HepG2 (cell line): ENCODE measurements around the gene JMJD8. TPM values are rescaled to one million over a fixed set of nuclear protein-coding genes. Genes with fewer than 3 reads are reported as not detected.

ENCODE experiments used
- BRD4 ChIP-seq: sonication (generic); formaldehyde crosslinking; IDR thresholded peaks from 2 replicates; pipeline ENCODE4 v1.4.0; 2020; ENCODE audit warnings: missing genetic modification reagents
- FOXK1 ChIP-seq: sonication (generic); formaldehyde crosslinking; IDR thresholded peaks from 2 replicates; pipeline ENCODE4 v1.4.0; 2020; ENCODE audit warnings: low read depth, missing genetic modification reagents, borderline replicate concordance
- MEF2D ChIP-seq: sonication (generic); formaldehyde crosslinking; IDR thresholded peaks from 2 replicates; pipeline ENCODE4 v1.5.1; 2020; ENCODE audit warnings: mild to moderate bottlenecking, missing genetic modification reagents
- MXD3 ChIP-seq: IDR thresholded peaks from 2 replicates; pipeline ENCODE4 v1.6.1; 2016; ENCODE audit warnings: mild to moderate bottlenecking, missing biosample characterization, missing genetic modification reagents
- NR0B2 ChIP-seq: sonication (generic); formaldehyde crosslinking; IDR thresholded peaks from 2 replicates; pipeline ENCODE4 v1.4.0; 2020; ENCODE audit warnings: mild to moderate bottlenecking, missing genetic modification reagents
- PHF20 ChIP-seq: sonication (generic); formaldehyde crosslinking; IDR thresholded peaks from 2 replicates; pipeline ENCODE4 v1.5.0; 2020; ENCODE audit warnings: mild to moderate bottlenecking, missing genetic modification reagents
- SIX4 ChIP-seq: sonication (generic); formaldehyde crosslinking; IDR thresholded peaks from 2 replicates; pipeline ENCODE4 v1.4.0; 2020; ENCODE audit warnings: missing genetic modification reagents
- SNAPC4 ChIP-seq: sonication (generic); formaldehyde crosslinking; IDR thresholded peaks from 2 replicates; pipeline ENCODE4 v1.4.0; 2020; ENCODE audit warnings: mild to moderate bottlenecking, missing genetic modification reagents
- TSC22D2 ChIP-seq: sonication (generic); formaldehyde crosslinking; IDR thresholded peaks from 2 replicates; pipeline ENCODE4 v1.5.1; 2020; ENCODE audit warnings: missing genetic modification reagents, mild to moderate bottlenecking, borderline replicate concordance
- ZFP90 ChIP-seq: sonication (generic); formaldehyde crosslinking; IDR thresholded peaks from 2 replicates; pipeline ENCODE4 v1.8.0; 2022; ENCODE audit warnings: missing genetic modification reagents, mild to moderate bottlenecking, inconsistent platforms, borderline replicate concordance
- ZNF30 ChIP-seq: sonication (generic); formaldehyde crosslinking; IDR thresholded peaks from 2 replicates; pipeline ENCODE4 v1.5.0; 2020; ENCODE audit warnings: mild to moderate bottlenecking, missing genetic modification reagents
- ZNF510 ChIP-seq: sonication (generic); formaldehyde crosslinking; IDR thresholded peaks from 2 replicates; pipeline ENCODE4 v1.4.0; 2020; ENCODE audit warnings: low read depth, mild to moderate bottlenecking, missing genetic modification reagents
- ZNF687 ChIP-seq: sonication (generic); formaldehyde crosslinking; IDR thresholded peaks from 2 replicates; pipeline ENCODE4 v1.5.1; 2020; ENCODE audit warnings: mild to moderate bottlenecking, missing genetic modification reagents, moderate library complexity
- ZNF7 ChIP-seq: IDR thresholded peaks from 2 replicates; pipeline ENCODE4 v1.6.1; 2016; ENCODE audit warnings: missing biosample characterization, missing genetic modification reagents
- ZUFSP ChIP-seq: sonication (generic); formaldehyde crosslinking; IDR thresholded peaks from 2 replicates; pipeline ENCODE4 v1.9.0; 2021; ENCODE audit warnings: missing genetic modification reagents, mild to moderate bottlenecking, borderline replicate concordance
- polyA plus RNA-seq, 8 experiments: library from polyadenylated mRNA; depleted of rRNA in 3 of 8; stranded (reverse) in 7 of 8; unstranded in 1 of 8; fragments of >200 nt; fragmentation: Illumina TruSeq in 4 of 8; extraction: Trizol in 4 of 8; gene quantifications; 2 replicates each; pipeline versions ENCODE4 v1.2.1 to v1.2.3, GENCODE V29; 2011 to 2016; ENCODE audit warnings: low read depth in 4 of 8, missing spikeins in 1 of 8, mixed read lengths in 1 of 8; ENCODE audit not compliant: insufficient read depth in 1 of 8
- total RNA-seq, 5 experiments: library from RNA; depleted of rRNA; stranded (reverse); fragments of >200 nt; fragmentation: Illumina TruSeq; extraction: Trizol; gene quantifications; 2 replicates each; pipeline ENCODE4 v1.2.3, GENCODE V29; 2016; ENCODE audit warnings: low read depth in 1 of 5

JMJD8 gene
- total and polyA plus RNA-seq, 2 of the 13 experiments (the other 11 are each of a cell fraction or from before 2014, with no cell fraction given): 2.6 to 11.8 TPM

- TF ChIP-seq ZNF687 (CRISPR knock-in tag) (peak; percentile 98), TSC22D2 (CRISPR knock-in tag) (peak; percentile 87), ZNF510 (no peak), ZNF7 (CRISPR knock-in tag) (no peak; the same call in 1 of the 2 replicates), PHF20 (CRISPR knock-in tag) (peak; percentile 85), SIX4 (CRISPR knock-in tag) (peak; percentile 49; the same call in 1 of the 2 replicates), ZUFSP (CRISPR knock-in tag) (no peak), ZNF30 (CRISPR knock-in tag) (peak; percentile 66; the same call in 1 of the 2 replicates), FOXK1 (CRISPR knock-in tag) (peak; percentile 71; the same call in 1 of the 2 replicates), MEF2D (CRISPR knock-in tag) (0 out of 2 replicates have a peak, but pooled peaks have one; percentile 37), ZFP90 (peak; percentile 63; the same call in 1 of the 2 replicates), SNAPC4 (CRISPR knock-in tag) (no peak), NR0B2 (CRISPR knock-in tag) (peak; percentile 93), BRD4 (peak; percentile 83; the same call in 1 of the 2 replicates), MXD3 (CRISPR knock-in tag) (peak; percentile 91; the same call in 1 of the 2 replicates)
Measured at GRCh38 chr16:648781-649589, 35.1 kb downstream of the JMJD8 start, which contains the start of gene WDR90 (continued).
